Measurements from ENCODE around the gene VPS54.

VPS54 gene

GRCh38 chr2:64017811-64018700 is 1.2 kb downstream of the VPS54 start:
- peak overlapping the region; percentile 84 for H3K4me3 ChIP-seq (ENCODE audit: low read length)
- H3K9ac ChIP-seq (ENCODE audit: low read length): peak overlapping the region; percentile 92
- peaks cover 13% of the 10 kb centered on the region for H3K4me1 ChIP-seq (ENCODE audit: control insufficient read depth, insufficient read depth, low read length)
- no peaks in the 10 kb centered on the region for H3K36me3 ChIP-seq (ENCODE audit: control insufficient read depth, insufficient read depth, low read length)
- no peaks in the 10 kb centered on the region for H3K27me3 ChIP-seq (ENCODE audit: control insufficient read depth, insufficient read depth, low read length)
- H3K27ac ChIP-seq (ENCODE audit: low read depth, low read length): peak overlapping the region; percentile 97

GRCh38 chr2:64015898-64016297 is 3.3 kb downstream of the VPS54 start:
- Histone ChIP-seq H3K4me1 (ENCODE audit: control insufficient read depth, insufficient read depth, low read length) (peaks cover 13% of the 10 kb centered on the region), H3K27me3 (ENCODE audit: control insufficient read depth, insufficient read depth, low read length) (no peaks in the 10 kb centered on the region), H3K36me3 (ENCODE audit: control insufficient read depth, insufficient read depth, low read length) (no peaks in the 10 kb centered on the region), H3K27ac (ENCODE audit: low read depth, low read length) (no peak overlapping the region), H3K9ac (ENCODE audit: low read length) (no peak overlapping the region), H3K4me3 (ENCODE audit: low read length) (no peak overlapping the region)

GRCh38 chr2:64015391-64015790 is 3.8 kb downstream of the VPS54 start:
- Histone ChIP-seq H3K27me3 (ENCODE audit: control insufficient read depth, insufficient read depth, low read length) (no peaks in the 10 kb centered on the region), H3K9ac (ENCODE audit: low read length) (no peak overlapping the region), H3K4me1 (ENCODE audit: control insufficient read depth, insufficient read depth, low read length) (peaks cover 13% of the 10 kb centered on the region), H3K36me3 (ENCODE audit: control insufficient read depth, insufficient read depth, low read length) (no peaks in the 10 kb centered on the region), H3K4me3 (ENCODE audit: low read length) (no peak overlapping the region), H3K27ac (ENCODE audit: low read depth, low read length) (no peak overlapping the region)

GRCh38 chr2:64014628-64015027 is 4.6 kb downstream of the VPS54 start:
- Histone ChIP-seq H3K27ac (ENCODE audit: low read depth, low read length) (no peak overlapping the region), H3K36me3 (ENCODE audit: control insufficient read depth, insufficient read depth, low read length) (no peaks in the 10 kb centered on the region), H3K27me3 (ENCODE audit: control insufficient read depth, insufficient read depth, low read length) (no peaks in the 10 kb centered on the region), H3K4me1 (ENCODE audit: control insufficient read depth, insufficient read depth, low read length) (peaks cover 6% of the 10 kb centered on the region), H3K9ac (ENCODE audit: low read length) (no peak overlapping the region), H3K4me3 (ENCODE audit: low read length) (no peak overlapping the region)

- Histone ChIP-seq H3K9ac (ENCODE audit: low read length) (no peak overlapping the region), H3K36me3 (ENCODE audit: control insufficient read depth, insufficient read depth, low read length) (no peaks in the 10 kb centered on the region)
Observed at GRCh38 chr2:64013053-64013452, 6.2 kb downstream of the VPS54 start.

GRCh38 chr2:64012115-64012514 is 7.1 kb downstream of the VPS54 start:
- H3K27me3 ChIP-seq (ENCODE audit: control insufficient read depth, insufficient read depth, low read length): no peaks in the 10 kb centered on the region
- H3K9ac ChIP-seq (ENCODE audit: low read length): no peak overlapping the region
- peaks cover 5% of the 10 kb centered on the region for H3K4me1 ChIP-seq (ENCODE audit: control insufficient read depth, insufficient read depth, low read length)
- H3K27ac ChIP-seq (ENCODE audit: low read depth, low read length): no peak overlapping the region
- H3K36me3 ChIP-seq (ENCODE audit: control insufficient read depth, insufficient read depth, low read length): no peaks in the 10 kb centered on the region
- H3K4me3 ChIP-seq (ENCODE audit: low read length): no peak overlapping the region

More at GRCh38 chr2:64013053-64013452, 6.2 kb downstream of the VPS54 start:
- Histone ChIP-seq H3K27ac (ENCODE audit: low read depth, low read length) (no peak overlapping the region), H3K27me3 (ENCODE audit: control insufficient read depth, insufficient read depth, low read length) (no peaks in the 10 kb centered on the region), H3K4me1 (ENCODE audit: control insufficient read depth, insufficient read depth, low read length) (peaks cover 5% of the 10 kb centered on the region), H3K4me3 (ENCODE audit: low read length) (no peak overlapping the region)

GRCh38 chr2:64008434-64009009 is 10.7 kb downstream of the VPS54 start:
- Histone ChIP-seq H3K36me3 (ENCODE audit: control insufficient read depth, insufficient read depth, low read length) (no peaks in the 10 kb centered on the region), H3K4me1 (ENCODE audit: control insufficient read depth, insufficient read depth, low read length) (no peaks in the 10 kb centered on the region), H3K9ac (ENCODE audit: low read length) (no peak overlapping the region), H3K27me3 (ENCODE audit: control insufficient read depth, insufficient read depth, low read length) (no peaks in the 10 kb centered on the region), H3K4me3 (ENCODE audit: low read length) (no peak overlapping the region), H3K27ac (ENCODE audit: low read depth, low read length) (no peak overlapping the region)

GRCh38 chr2:64007924-64008323 is 11.3 kb downstream of the VPS54 start:
- Histone ChIP-seq H3K27me3 (ENCODE audit: control insufficient read depth, insufficient read depth, low read length) (no peaks in the 10 kb centered on the region), H3K9ac (ENCODE audit: low read length) (no peak overlapping the region), H3K4me1 (ENCODE audit: control insufficient read depth, insufficient read depth, low read length) (no peaks in the 10 kb centered on the region), H3K4me3 (ENCODE audit: low read length) (no peak overlapping the region), H3K36me3 (ENCODE audit: control insufficient read depth, insufficient read depth, low read length) (no peaks in the 10 kb centered on the region), H3K27ac (ENCODE audit: low read depth, low read length) (no peak overlapping the region)

GRCh38 chr2:64005707-64006356 is 13.4 kb downstream of the VPS54 start:
- H3K27me3 ChIP-seq (ENCODE audit: control insufficient read depth, insufficient read depth, low read length): no peaks in the 10 kb centered on the region
- no peak overlapping the region for H3K9ac ChIP-seq (ENCODE audit: low read length)
- no peaks in the 10 kb centered on the region for H3K4me1 ChIP-seq (ENCODE audit: control insufficient read depth, insufficient read depth, low read length)
- no peaks in the 10 kb centered on the region for H3K36me3 ChIP-seq (ENCODE audit: control insufficient read depth, insufficient read depth, low read length)
- no peak overlapping the region for H3K27ac ChIP-seq (ENCODE audit: low read depth, low read length)
- H3K4me3 ChIP-seq (ENCODE audit: low read length): no peak overlapping the region

GRCh38 chr2:64003239-64003638 is 16.0 kb downstream of the VPS54 start:
- no peaks in the 10 kb centered on the region for H3K36me3 ChIP-seq (ENCODE audit: control insufficient read depth, insufficient read depth, low read length)
- no peaks in the 10 kb centered on the region for H3K27me3 ChIP-seq (ENCODE audit: control insufficient read depth, insufficient read depth, low read length)
- no peak overlapping the region for H3K4me3 ChIP-seq (ENCODE audit: low read length)
- no peak overlapping the region for H3K9ac ChIP-seq (ENCODE audit: low read length)
- H3K4me1 ChIP-seq (ENCODE audit: control insufficient read depth, insufficient read depth, low read length): no peaks in the 10 kb centered on the region
- H3K27ac ChIP-seq (ENCODE audit: low read depth, low read length): no peak overlapping the region

GRCh38 chr2:64001382-64002101 is 17.7 kb downstream of the VPS54 start:
- no peak overlapping the region for H3K4me3 ChIP-seq (ENCODE audit: low read length)
- no peak overlapping the region for H3K9ac ChIP-seq (ENCODE audit: low read length)
- no peaks in the 10 kb centered on the region for H3K4me1 ChIP-seq (ENCODE audit: control insufficient read depth, insufficient read depth, low read length)
- H3K27me3 ChIP-seq (ENCODE audit: control insufficient read depth, insufficient read depth, low read length): no peaks in the 10 kb centered on the region
- no peaks in the 10 kb centered on the region for H3K36me3 ChIP-seq (ENCODE audit: control insufficient read depth, insufficient read depth, low read length)
- H3K27ac ChIP-seq (ENCODE audit: low read depth, low read length): no peak overlapping the region

Measured in rectal smooth muscle tissue (tissue), 1 donor.